Measurements from ENCODE around the gene TAS2R41. TPM values are rescaled to one million over a fixed set of nuclear protein-coding genes. Genes with fewer than 3 reads are reported as not detected.

The TAS2R41 gene
- total RNA-seq, 1 donor = not detected

- H3K79me2 ChIP-seq (ENCODE audit: insufficient read depth, low read length) = no peaks in the 10 kb centered on the region
- H3K36me3 ChIP-seq (ENCODE audit: insufficient read depth, low read length) = no peaks in the 10 kb centered on the region
- H2AFZ ChIP-seq (ENCODE audit: low read length) = no peak overlapping the region
- H3K27me3 ChIP-seq (ENCODE audit: insufficient read depth, low read length) = peaks cover 11% of the 10 kb centered on the region
- H3K9me3 ChIP-seq (ENCODE audit: low read depth, low read length) = no peaks in the 10 kb centered on the region
- H3K4me1 ChIP-seq (ENCODE audit: insufficient read depth, low read length) = peaks cover 5% of the 10 kb centered on the region
- H3K4me2 ChIP-seq (ENCODE audit: insufficient read depth, low read length) = no peak overlapping the region
- H3K4me3 ChIP-seq (ENCODE audit: insufficient read depth, low read length) = no peak overlapping the region
- no peaks in the 10 kb centered on the region for H4K20me1 ChIP-seq (ENCODE audit: insufficient read depth, low read length)
- TF ChIP-seq CTCF (IDR thresholded peaks at IDR 0.05; ENCODE audit: extremely low read depth, low read depth, low read length) = no peak
- H3K27ac ChIP-seq (ENCODE audit: low read depth, low read length) = no peak overlapping the region
- no peak for DNase-seq (ENCODE audit: insufficient read length, low spot score, missing footprints)
Observed at GRCh38 chr7:143451122-143451521, 26.6 kb upstream of the TAS2R41 start.

GRCh38 chr7:143451746-143452145 lies 25.9 kb upstream of the TAS2R41 start:
- Histone ChIP-seq H2AFZ (ENCODE audit: low read length) (no peak overlapping the region), H3K4me1 (ENCODE audit: insufficient read depth, low read length) (peaks cover 11% of the 10 kb centered on the region), H3K27me3 (ENCODE audit: insufficient read depth, low read length) (peaks cover 6% of the 10 kb centered on the region), H3K4me2 (ENCODE audit: insufficient read depth, low read length) (no peak overlapping the region), H3K9me3 (ENCODE audit: low read depth, low read length) (no peaks in the 10 kb centered on the region), H3K4me3 (ENCODE audit: insufficient read depth, low read length) (no peak overlapping the region), H4K20me1 (ENCODE audit: insufficient read depth, low read length) (no peaks in the 10 kb centered on the region), H3K79me2 (ENCODE audit: insufficient read depth, low read length) (no peaks in the 10 kb centered on the region), H3K27ac (ENCODE audit: low read depth, low read length) (no peak overlapping the region), H3K36me3 (ENCODE audit: insufficient read depth, low read length) (no peaks in the 10 kb centered on the region)
- TF ChIP-seq CTCF (IDR thresholded peaks at IDR 0.05; ENCODE audit: extremely low read depth, low read depth, low read length) = no peak
- no peak for DNase-seq (ENCODE audit: insufficient read length, low spot score, missing footprints)

- TF ChIP-seq CTCF (IDR thresholded peaks at IDR 0.05; ENCODE audit: extremely low read depth, low read depth, low read length) = no peak
- H3K27ac ChIP-seq (ENCODE audit: low read depth, low read length) = no peak overlapping the region
- H3K4me1 ChIP-seq (ENCODE audit: insufficient read depth, low read length) = peaks cover 19% of the 10 kb centered on the region
- no peaks in the 10 kb centered on the region for H4K20me1 ChIP-seq (ENCODE audit: insufficient read depth, low read length)
- no peaks in the 10 kb centered on the region for H3K79me2 ChIP-seq (ENCODE audit: insufficient read depth, low read length)
- H3K4me2 ChIP-seq (ENCODE audit: insufficient read depth, low read length) = no peak overlapping the region
- DNase-seq (ENCODE audit: insufficient read length, low spot score, missing footprints) = peak; percentile 62
- H3K4me3 ChIP-seq (ENCODE audit: insufficient read depth, low read length) = no peak overlapping the region
- no peaks in the 10 kb centered on the region for H3K9me3 ChIP-seq (ENCODE audit: low read depth, low read length)
- no peaks in the 10 kb centered on the region for H3K36me3 ChIP-seq (ENCODE audit: insufficient read depth, low read length)
- no peak overlapping the region for H2AFZ ChIP-seq (ENCODE audit: low read length)
- H3K27me3 ChIP-seq (ENCODE audit: insufficient read depth, low read length) = peaks cover 2% of the 10 kb centered on the region
Observed at GRCh38 chr7:143452495-143452894, 25.2 kb upstream of the TAS2R41 start.

GRCh38 chr7:143454091-143454680 lies 23.5 kb upstream of the TAS2R41 start:
- Histone ChIP-seq H4K20me1 (ENCODE audit: insufficient read depth, low read length) (no peaks in the 10 kb centered on the region), H3K27ac (ENCODE audit: low read depth, low read length) (no peak overlapping the region), H3K4me2 (ENCODE audit: insufficient read depth, low read length) (no peak overlapping the region), H3K27me3 (ENCODE audit: insufficient read depth, low read length) (no peaks in the 10 kb centered on the region), H3K36me3 (ENCODE audit: insufficient read depth, low read length) (no peaks in the 10 kb centered on the region), H3K9me3 (ENCODE audit: low read depth, low read length) (no peaks in the 10 kb centered on the region), H2AFZ (ENCODE audit: low read length) (no peak overlapping the region), H3K4me1 (ENCODE audit: insufficient read depth, low read length) (peaks cover 35% of the 10 kb centered on the region), H3K4me3 (ENCODE audit: insufficient read depth, low read length) (no peak overlapping the region), H3K79me2 (ENCODE audit: insufficient read depth, low read length) (no peaks in the 10 kb centered on the region)
- DNase-seq (ENCODE audit: insufficient read length, low spot score, missing footprints) = no peak
- no peak for TF ChIP-seq CTCF (IDR thresholded peaks at IDR 0.05; ENCODE audit: extremely low read depth, low read depth, low read length)
